ENCODE data around the gene CREB5. TPM values are rescaled to one million over a fixed set of nuclear protein-coding genes. Genes with fewer than 3 reads are reported as not detected.

The CREB5 gene
- total and polyA plus RNA-seq, 2 experiments from 2014 or later = 2.4 to 4.4 TPM

- TF ChIP-seq EZH2phosphoT487 (IDR thresholded peaks at IDR 0.05; ENCODE audit: unreplicated experiment) = no peak
- TF ChIP-seq, protein P1, sequence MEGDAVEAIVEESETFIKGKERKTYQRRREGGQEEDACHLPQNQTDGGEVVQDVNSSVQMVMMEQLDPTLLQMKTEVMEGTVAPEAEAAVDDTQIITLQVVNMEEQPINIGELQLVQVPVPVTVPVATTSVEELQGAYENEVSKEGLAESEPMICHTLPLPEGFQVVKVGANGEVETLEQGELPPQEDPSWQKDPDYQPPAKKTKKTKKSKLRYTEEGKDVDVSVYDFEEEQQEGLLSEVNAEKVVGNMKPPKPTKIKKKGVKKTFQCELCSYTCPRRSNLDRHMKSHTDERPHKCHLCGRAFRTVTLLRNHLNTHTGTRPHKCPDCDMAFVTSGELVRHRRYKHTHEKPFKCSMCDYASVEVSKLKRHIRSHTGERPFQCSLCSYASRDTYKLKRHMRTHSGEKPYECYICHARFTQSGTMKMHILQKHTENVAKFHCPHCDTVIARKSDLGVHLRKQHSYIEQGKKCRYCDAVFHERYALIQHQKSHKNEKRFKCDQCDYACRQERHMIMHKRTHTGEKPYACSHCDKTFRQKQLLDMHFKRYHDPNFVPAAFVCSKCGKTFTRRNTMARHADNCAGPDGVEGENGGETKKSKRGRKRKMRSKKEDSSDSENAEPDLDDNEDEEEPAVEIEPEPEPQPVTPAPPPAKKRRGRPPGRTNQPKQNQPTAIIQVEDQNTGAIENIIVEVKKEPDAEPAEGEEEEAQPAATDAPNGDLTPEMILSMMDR (conservative IDR thresholded peaks at IDR 0.05; ENCODE audit: low read depth in 2 of 2) = no peak
- TF ChIP-seq, protein P2, sequence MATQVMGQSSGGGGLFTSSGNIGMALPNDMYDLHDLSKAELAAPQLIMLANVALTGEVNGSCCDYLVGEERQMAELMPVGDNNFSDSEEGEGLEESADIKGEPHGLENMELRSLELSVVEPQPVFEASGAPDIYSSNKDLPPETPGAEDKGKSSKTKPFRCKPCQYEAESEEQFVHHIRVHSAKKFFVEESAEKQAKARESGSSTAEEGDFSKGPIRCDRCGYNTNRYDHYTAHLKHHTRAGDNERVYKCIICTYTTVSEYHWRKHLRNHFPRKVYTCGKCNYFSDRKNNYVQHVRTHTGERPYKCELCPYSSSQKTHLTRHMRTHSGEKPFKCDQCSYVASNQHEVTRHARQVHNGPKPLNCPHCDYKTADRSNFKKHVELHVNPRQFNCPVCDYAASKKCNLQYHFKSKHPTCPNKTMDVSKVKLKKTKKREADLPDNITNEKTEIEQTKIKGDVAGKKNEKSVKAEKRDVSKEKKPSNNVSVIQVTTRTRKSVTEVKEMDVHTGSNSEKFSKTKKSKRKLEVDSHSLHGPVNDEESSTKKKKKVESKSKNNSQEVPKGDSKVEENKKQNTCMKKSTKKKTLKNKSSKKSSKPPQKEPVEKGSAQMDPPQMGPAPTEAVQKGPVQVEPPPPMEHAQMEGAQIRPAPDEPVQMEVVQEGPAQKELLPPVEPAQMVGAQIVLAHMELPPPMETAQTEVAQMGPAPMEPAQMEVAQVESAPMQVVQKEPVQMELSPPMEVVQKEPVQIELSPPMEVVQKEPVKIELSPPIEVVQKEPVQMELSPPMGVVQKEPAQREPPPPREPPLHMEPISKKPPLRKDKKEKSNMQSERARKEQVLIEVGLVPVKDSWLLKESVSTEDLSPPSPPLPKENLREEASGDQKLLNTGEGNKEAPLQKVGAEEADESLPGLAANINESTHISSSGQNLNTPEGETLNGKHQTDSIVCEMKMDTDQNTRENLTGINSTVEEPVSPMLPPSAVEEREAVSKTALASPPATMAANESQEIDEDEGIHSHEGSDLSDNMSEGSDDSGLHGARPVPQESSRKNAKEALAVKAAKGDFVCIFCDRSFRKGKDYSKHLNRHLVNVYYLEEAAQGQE (IDR thresholded peaks at IDR 0.05; ENCODE audit: unreplicated experiment) = no peak
Measured at GRCh38 chr7:28591041-28591674, 178.8 kb downstream of the CREB5 start (continued).

DNA sequence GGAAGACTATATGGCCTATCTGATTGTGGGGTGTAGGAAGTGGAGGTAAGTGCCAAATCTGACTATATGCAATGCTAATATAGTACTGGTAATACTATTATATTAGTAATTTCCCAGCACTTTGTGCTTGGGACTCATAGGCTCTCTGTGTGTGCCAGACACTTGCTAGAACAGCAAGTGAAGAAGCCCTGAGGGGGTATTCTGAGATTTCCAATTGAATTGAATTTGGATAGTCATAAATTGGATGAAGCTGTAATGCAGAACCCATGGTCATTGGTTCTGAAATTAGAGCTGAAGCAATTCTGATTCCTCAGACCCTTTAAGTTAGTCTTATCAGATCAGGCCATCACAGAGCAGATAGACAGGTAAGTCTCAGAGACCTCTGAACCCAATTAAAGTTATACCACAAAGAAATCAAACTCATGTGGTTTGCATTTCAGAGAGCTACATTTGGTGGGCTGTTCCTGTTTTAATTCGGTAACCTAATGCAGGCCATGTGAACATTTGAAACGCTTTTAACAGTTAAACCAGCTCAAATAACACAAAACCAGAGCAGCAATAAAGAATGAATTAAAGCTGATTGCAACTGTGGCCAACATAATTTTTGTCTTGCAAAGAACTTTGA is 179.5 kb downstream of the CREB5 start:
- peaks cover 1% of the 10 kb centered on the region for H3K27me3 Mint-ChIP-seq (ENCODE audit: insufficient read depth, low read depth, poor library complexity)
- Histone ChIP-seq H3K9me2 (ENCODE audit: insufficient read depth) (no peaks in the 10 kb centered on the region; the same call in 1 of the 2 replicates), H3K79me2 (replicated peaks; ENCODE audit: insufficient read depth) (no peaks in the 10 kb centered on the region), H4K20me1 (replicated peaks; ENCODE audit: insufficient read depth) (no peaks in the 10 kb centered on the region), H3K4me3 (no peak overlapping the region), H3F3A (replicated peaks; ENCODE audit: low read depth) (no peaks in the 10 kb centered on the region), H3K27me3 (ENCODE audit: insufficient read depth) (no peaks in the 10 kb centered on the region), H3K4me2 (no peak overlapping the region), H3K4me1 (ENCODE audit: insufficient read depth) (no peaks in the 10 kb centered on the region; the same call in 1 of the 2 replicates), H3K36me3 (ENCODE audit: insufficient read depth) (no peaks in the 10 kb centered on the region), H2AFZ (no peak overlapping the region), H3K27ac (ENCODE audit: low read depth) (no peak overlapping the region)
- no peak overlapping the region for H3K4me3 Mint-ChIP-seq
- H3K9me3 Mint-ChIP-seq = no peaks in the 10 kb centered on the region
- H3K4me1 Mint-ChIP-seq = no peaks in the 10 kb centered on the region
- no peaks in the 10 kb centered on the region for H3K36me3 Mint-ChIP-seq (ENCODE audit: low read depth)
- ATAC-seq (no peak), DNase-seq (ENCODE audit: low spot score) (no peak)
- H3K27ac Mint-ChIP-seq = no peak overlapping the region
- TF ChIP-seq, protein P3, sequence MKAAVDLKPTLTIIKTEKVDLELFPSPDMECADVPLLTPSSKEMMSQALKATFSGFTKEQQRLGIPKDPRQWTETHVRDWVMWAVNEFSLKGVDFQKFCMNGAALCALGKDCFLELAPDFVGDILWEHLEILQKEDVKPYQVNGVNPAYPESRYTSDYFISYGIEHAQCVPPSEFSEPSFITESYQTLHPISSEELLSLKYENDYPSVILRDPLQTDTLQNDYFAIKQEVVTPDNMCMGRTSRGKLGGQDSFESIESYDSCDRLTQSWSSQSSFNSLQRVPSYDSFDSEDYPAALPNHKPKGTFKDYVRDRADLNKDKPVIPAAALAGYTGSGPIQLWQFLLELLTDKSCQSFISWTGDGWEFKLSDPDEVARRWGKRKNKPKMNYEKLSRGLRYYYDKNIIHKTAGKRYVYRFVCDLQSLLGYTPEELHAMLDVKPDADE (IDR thresholded peaks at IDR 0.05) = no peak
- TF ChIP-seq ZNF114 (CRISPR knock-in tag; IDR thresholded peaks at IDR 0.05) (no peak), STAT1 (IDR thresholded peaks at IDR 0.05; ENCODE audit: unreplicated experiment) (no peak), EZH2 (IDR thresholded peaks at IDR 0.05; ENCODE audit: low read depth, unreplicated experiment) (no peak), POLR2AphosphoS5 (IDR thresholded peaks at IDR 0.05; ENCODE audit: low read depth) (no peak), ZNF331 (CRISPR knock-in tag; IDR thresholded peaks at IDR 0.05; ENCODE audit: low read depth) (no peak), CREB1 (CRISPR knock-in tag; IDR thresholded peaks at IDR 0.05; ENCODE audit: low read depth) (no peak), JUNB (IDR thresholded peaks at IDR 0.05; ENCODE audit: unreplicated experiment) (no peak), EZH2phosphoT487 (IDR thresholded peaks at IDR 0.05; ENCODE audit: unreplicated experiment) (no peak)
- TF ChIP-seq, protein P4, sequence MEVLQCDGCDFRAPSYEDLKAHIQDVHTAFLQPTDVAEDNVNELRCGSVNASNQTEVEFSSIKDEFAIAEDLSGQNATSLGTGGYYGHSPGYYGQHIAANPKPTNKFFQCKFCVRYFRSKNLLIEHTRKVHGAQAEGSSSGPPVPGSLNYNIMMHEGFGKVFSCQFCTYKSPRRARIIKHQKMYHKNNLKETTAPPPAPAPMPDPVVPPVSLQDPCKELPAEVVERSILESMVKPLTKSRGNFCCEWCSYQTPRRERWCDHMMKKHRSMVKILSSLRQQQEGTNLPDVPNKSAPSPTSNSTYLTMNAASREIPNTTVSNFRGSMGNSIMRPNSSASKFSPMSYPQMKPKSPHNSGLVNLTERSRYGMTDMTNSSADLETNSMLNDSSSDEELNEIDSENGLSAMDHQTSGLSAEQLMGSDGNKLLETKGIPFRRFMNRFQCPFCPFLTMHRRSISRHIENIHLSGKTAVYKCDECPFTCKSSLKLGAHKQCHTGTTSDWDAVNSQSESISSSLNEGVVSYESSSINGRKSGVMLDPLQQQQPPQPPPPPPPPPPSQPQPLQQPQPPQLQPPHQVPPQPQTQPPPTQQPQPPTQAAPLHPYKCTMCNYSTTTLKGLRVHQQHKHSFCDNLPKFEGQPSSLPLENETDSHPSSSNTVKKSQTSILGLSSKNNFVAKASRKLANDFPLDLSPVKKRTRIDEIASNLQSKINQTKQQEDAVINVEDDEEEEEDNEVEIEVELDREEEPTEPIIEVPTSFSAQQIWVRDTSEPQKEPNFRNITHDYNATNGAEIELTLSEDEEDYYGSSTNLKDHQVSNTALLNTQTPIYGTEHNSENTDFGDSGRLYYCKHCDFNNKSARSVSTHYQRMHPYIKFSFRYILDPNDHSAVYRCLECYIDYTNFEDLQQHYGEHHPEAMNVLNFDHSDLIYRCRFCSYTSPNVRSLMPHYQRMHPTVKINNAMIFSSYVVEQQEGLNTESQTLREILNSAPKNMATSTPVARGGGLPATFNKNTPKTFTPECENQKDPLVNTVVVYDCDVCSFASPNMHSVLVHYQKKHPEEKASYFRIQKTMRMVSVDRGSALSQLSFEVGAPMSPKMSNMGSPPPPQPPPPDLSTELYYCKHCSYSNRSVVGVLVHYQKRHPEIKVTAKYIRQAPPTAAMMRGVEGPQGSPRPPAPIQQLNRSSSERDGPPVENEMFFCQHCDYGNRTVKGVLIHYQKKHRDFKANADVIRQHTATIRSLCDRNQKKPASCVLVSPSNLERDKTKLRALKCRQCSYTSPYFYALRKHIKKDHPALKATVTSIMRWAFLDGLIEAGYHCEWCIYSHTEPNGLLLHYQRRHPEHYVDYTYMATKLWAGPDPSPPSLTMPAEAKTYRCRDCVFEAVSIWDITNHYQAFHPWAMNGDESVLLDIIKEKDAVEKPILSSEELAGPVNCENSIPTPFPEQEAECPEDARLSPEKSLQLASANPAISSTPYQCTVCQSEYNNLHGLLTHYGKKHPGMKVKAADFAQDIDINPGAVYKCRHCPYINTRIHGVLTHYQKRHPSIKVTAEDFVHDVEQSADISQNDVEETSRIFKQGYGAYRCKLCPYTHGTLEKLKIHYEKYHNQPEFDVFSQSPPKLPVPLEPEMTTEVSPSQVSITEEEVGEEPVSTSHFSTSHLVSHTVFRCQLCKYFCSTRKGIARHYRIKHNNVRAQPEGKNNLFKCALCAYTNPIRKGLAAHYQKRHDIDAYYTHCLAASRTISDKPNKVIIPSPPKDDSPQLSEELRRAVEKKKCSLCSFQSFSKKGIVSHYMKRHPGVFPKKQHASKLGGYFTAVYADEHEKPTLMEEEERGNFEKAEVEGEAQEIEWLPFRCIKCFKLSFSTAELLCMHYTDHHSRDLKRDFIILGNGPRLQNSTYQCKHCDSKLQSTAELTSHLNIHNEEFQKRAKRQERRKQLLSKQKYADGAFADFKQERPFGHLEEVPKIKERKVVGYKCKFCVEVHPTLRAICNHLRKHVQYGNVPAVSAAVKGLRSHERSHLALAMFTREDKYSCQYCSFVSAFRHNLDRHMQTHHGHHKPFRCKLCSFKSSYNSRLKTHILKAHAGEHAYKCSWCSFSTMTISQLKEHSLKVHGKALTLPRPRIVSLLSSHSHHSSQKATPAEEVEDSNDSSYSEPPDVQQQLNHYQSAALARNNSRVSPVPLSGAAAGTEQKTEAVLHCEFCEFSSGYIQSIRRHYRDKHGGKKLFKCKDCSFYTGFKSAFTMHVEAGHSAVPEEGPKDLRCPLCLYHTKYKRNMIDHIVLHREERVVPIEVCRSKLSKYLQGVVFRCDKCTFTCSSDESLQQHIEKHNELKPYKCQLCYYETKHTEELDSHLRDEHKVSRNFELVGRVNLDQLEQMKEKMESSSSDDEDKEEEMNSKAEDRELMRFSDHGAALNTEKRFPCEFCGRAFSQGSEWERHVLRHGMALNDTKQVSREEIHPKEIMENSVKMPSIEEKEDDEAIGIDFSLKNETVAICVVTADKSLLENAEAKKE (CRISPR knock-in tag; IDR thresholded peaks at IDR 0.05) = no peak
